Measurements from ENCODE around the gene TGFA. TPM values are rescaled to one million over a fixed set of nuclear protein-coding genes. Genes with fewer than 3 reads are reported as not detected.
"Not testable (repeated sequence)": the region's sequence is repeated elsewhere in the genome, so short reads cannot be mapped to it uniquely, and the experiment has no call there.

TGFA gene
- total RNA-seq, 1 donor from 2014 or later = 1.4 TPM

DNA sequence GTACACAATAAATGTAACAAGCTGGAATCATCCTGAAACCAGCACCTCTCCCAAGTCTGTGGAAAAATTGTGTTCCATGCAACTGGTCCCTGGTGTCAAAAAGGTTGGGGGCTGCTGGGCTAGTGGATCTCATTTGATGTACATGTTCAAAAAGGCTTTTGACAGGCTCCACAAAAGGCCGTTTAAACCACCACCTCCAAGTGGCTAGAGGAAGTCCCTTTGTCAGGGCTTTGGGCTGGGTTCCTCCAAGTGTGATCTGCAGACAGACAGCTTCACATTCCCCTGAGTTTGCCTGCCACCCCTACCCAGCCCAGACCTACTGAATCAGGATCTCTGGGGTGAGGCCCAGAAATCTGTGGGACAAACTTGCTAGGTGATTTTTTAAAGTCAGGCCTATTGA lies 84.7 kb downstream of the TGFA start:
- DNase-seq (ENCODE audit: low read depth, low spot score) = no peak
- Mint-ChIP-seq H3K4me3 (no peak overlapping the region), H3K27ac (ENCODE audit: unreplicated experiment) (no peak overlapping the region), H3K4me1 (peaks cover 35% of the 10 kb centered on the region), H3K27me3 (ENCODE audit: low read depth) (no peaks in the 10 kb centered on the region), H3K9me3 (no peaks in the 10 kb centered on the region), H3K36me3 (ENCODE audit: low read depth) (no peaks in the 10 kb centered on the region)
- TF ChIP-seq CTCF (conservative IDR thresholded peaks at IDR 0.05) = no peak

GRCh38 chr2:70467831-70468779 lies 85.5 kb downstream of the TGFA start:
- Mint-ChIP-seq H3K4me1 (peaks cover 28% of the 10 kb centered on the region), H3K27ac (ENCODE audit: unreplicated experiment) (peak overlapping the region; percentile 12), H3K4me3 (no peak overlapping the region), H3K36me3 (ENCODE audit: low read depth) (no peaks in the 10 kb centered on the region), H3K9me3 (no peaks in the 10 kb centered on the region), H3K27me3 (ENCODE audit: low read depth) (no peaks in the 10 kb centered on the region)
- TF ChIP-seq CTCF (conservative IDR thresholded peaks at IDR 0.05) = no peak
- no peak for DNase-seq (ENCODE audit: low read depth, low spot score)

- Mint-ChIP-seq H3K9me3 (no peaks in the 10 kb centered on the region), H3K4me1 (peaks cover 20% of the 10 kb centered on the region), H3K36me3 (ENCODE audit: low read depth) (no peaks in the 10 kb centered on the region), H3K4me3 (no peak overlapping the region), H3K27ac (ENCODE audit: unreplicated experiment) (no peak overlapping the region), H3K27me3 (ENCODE audit: low read depth) (no peaks in the 10 kb centered on the region)
- no peak for TF ChIP-seq CTCF (conservative IDR thresholded peaks at IDR 0.05)
- no peak for DNase-seq (ENCODE audit: low read depth, low spot score)
Observed at GRCh38 chr2:70467237-70467636, 86.4 kb downstream of the TGFA start.

DNA sequence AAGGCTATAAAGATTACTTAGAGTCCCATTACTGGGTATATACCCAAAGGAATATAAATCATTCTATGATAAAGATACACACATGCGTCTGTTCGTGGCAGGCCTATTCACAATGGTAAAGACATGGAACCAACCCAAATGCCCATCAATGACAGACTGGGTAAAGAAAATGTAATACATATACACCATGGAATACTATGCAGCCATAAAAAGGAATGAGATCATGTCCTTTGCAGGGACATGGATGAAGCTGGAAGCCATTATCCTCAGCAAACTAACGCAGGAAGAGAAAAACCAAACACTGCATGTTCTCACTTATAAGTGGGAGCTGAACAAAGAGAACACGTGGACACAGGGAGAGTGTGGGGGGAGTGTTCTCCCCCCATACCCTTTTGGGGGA lies 87.0 kb downstream of the TGFA start:
- not testable (repeated sequence) for H3K4me3 Mint-ChIP-seq; H3K27me3 Mint-ChIP-seq (ENCODE audit: low read depth); DNase-seq (ENCODE audit: low read depth, low spot score); H3K27ac Mint-ChIP-seq (ENCODE audit: unreplicated experiment); H3K36me3 Mint-ChIP-seq (ENCODE audit: low read depth); H3K9me3 Mint-ChIP-seq
- H3K4me1 Mint-ChIP-seq = peaks cover 20% of the 10 kb centered on the region

DNA sequence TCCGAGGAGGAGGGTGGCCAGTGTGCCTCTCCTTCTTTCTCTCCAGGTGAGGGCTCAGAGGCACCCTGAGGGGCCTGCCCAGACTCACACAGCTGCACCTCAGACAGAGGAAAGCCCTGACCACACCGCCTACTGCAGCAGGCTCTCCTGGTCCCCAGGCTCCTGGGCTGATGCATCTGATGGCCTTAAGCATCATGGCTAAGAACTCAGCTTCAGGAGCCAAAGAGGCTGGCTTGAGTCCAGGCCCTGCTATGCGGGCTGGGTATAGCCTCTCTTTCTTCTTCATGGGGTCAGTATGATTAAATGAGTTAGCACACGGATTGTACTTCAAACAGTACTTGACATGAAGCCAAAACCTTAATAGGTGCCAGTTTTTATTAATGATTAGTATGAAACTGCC lies 89.6 kb downstream of the TGFA start:
- Mint-ChIP-seq H3K36me3 (ENCODE audit: low read depth) (no peaks in the 10 kb centered on the region), H3K27me3 (ENCODE audit: low read depth) (no peaks in the 10 kb centered on the region), H3K4me3 (no peak overlapping the region), H3K27ac (ENCODE audit: unreplicated experiment) (no peak overlapping the region), H3K4me1 (peaks cover 11% of the 10 kb centered on the region), H3K9me3 (no peaks in the 10 kb centered on the region)
- DNase-seq (ENCODE audit: low read depth, low spot score) = no peak
- no peak for TF ChIP-seq CTCF (conservative IDR thresholded peaks at IDR 0.05)

DNA sequence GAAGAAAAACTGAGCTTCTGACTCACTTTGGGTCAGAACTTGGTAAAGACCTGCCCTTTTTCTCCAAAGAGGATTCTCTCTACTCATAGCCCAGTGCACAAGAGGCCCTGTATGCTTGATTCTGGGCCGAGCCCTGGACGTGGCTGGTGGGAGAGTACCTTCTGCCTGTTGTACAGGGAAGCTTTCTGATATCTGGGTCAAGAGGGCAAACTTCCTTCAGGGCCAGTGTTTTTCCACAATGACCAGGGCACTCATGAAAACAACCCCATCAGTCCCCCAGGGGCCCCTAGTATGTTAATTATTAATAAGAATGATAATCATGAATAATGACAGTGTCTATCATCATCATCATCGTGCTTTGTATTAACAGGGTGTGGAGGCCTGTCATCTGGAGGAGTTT lies 90.0 kb downstream of the TGFA start:
- peaks cover 1% of the 10 kb centered on the region for H3K27me3 Mint-ChIP-seq (ENCODE audit: low read depth)
- TF ChIP-seq CTCF (conservative IDR thresholded peaks at IDR 0.05) = no peak
- DNase-seq (ENCODE audit: low read depth, low spot score) = no peak
- H3K4me1 Mint-ChIP-seq = peaks cover 7% of the 10 kb centered on the region
- H3K36me3 Mint-ChIP-seq (ENCODE audit: low read depth) = no peaks in the 10 kb centered on the region
- no peak overlapping the region for H3K4me3 Mint-ChIP-seq
- no peaks in the 10 kb centered on the region for H3K9me3 Mint-ChIP-seq
- no peak overlapping the region for H3K27ac Mint-ChIP-seq (ENCODE audit: unreplicated experiment)

All from neural crest cell (in vitro differentiated cells).